A549 (cell line): ENCODE measurements around the gene KCNK15.
A peak's percentile ranks its signal among the peaks of the same experiment; 100 is the strongest.

Experiments used
- ESRRA ChIP-seq: fragments of 150-350 bp; IDR thresholded peaks from 2 replicates; pipeline ENCODE4 v1.6.1; 2014; ENCODE audit warnings: mild to moderate bottlenecking, low read length, borderline replicate concordance
- FOSL2 ChIP-seq, 2 experiments: fragments of 450-650 bp in 1 of 2; fragments of >200 bp in 1 of 2; sonication (Bioruptor Twin) in 1 of 2; formaldehyde crosslinking; IDR thresholded peaks; 2 replicates each; pipeline versions ENCODE4 v1.5.0 to v1.6.1; 2016 to 2020; ENCODE audit warnings: mild to moderate bottlenecking in 1 of 2, moderate library complexity in 1 of 2
- GATA3 ChIP-seq: IDR thresholded peaks from 2 replicates; pipeline ENCODE4 v1.6.1; 2012; ENCODE audit warnings: borderline replicate concordance
- HOXA7 ChIP-seq: fragments of 250-450 bp; sonication (Bioruptor Pico); IDR thresholded peaks from 2 replicates; pipeline ENCODE4 v1.5.0; 2020; ENCODE audit warnings: mild to moderate bottlenecking, moderate library complexity
- MAFK ChIP-seq: fragments of 450-650 bp; IDR thresholded peaks from 2 replicates; pipeline ENCODE4 v1.6.1; 2014; ENCODE audit not compliant: partially characterized antibody
- PHF8 ChIP-seq: fragments of 200-600 bp; sonication (generic); IDR thresholded peaks from 2 replicates; pipeline ENCODE4 v1.6.1; 2016; ENCODE audit warnings: low read depth, mild to moderate bottlenecking, antibody characterized with exemption, moderate library complexity, borderline replicate concordance
- POLR2A ChIP-seq: IDR thresholded peaks from 2 replicates; pipeline ENCODE4 v1.6.1; 2012; ENCODE audit warnings: mild to moderate bottlenecking, low read length
- RAD21 ChIP-seq, 2 experiments: fragments of >200 bp in 1 of 2; sonication (Bioruptor Twin) in 1 of 2; formaldehyde crosslinking in 1 of 2; IDR thresholded peaks in 1 of 2; conservative IDR thresholded peaks in 1 of 2; 2 replicates in 1 of 2; 3 replicates in 1 of 2; pipeline ENCODE4 v1.6.1; 2012 to 2018; ENCODE audit warnings: inconsistent platforms in 1 of 2
- RCOR1 ChIP-seq: fragments of 150-350 bp; IDR thresholded peaks from 2 replicates; pipeline ENCODE4 v1.6.1; 2014; ENCODE audit warnings: antibody characterized with exemption, low read length, low read depth
- RFX5 ChIP-seq: fragments of 450-650 bp; IDR thresholded peaks from 2 replicates; pipeline ENCODE4 v1.7.1; 2014; ENCODE audit warnings: antibody characterized with exemption, mild to moderate bottlenecking, moderate library complexity
- SMC3 ChIP-seq: fragments of >200 bp; sonication (Bioruptor Twin); formaldehyde crosslinking; IDR thresholded peaks from 3 replicates; pipeline ENCODE4 v1.6.1; 2018; ENCODE audit warnings: inconsistent platforms
- TF ChIP-seq, protein P1 (sequence below): fragments of 200-600 bp; sonication (generic); IDR thresholded peaks from 2 replicates; pipeline ENCODE4 v1.6.1; 2016; ENCODE audit warnings: antibody characterized with exemption, mild to moderate bottlenecking, moderate library complexity
- TF ChIP-seq, protein P2 (sequence below): fragments of >200 bp; sonication (Bioruptor Twin); formaldehyde crosslinking; IDR thresholded peaks from 3 replicates; pipeline ENCODE4 v1.5.1; 2016
- TF ChIP-seq, protein P3 (sequence below): fragments of 250-450 bp; sonication (Bioruptor Pico); IDR thresholded peaks from 2 replicates; pipeline ENCODE4 v1.5.0; 2021; ENCODE audit warnings: mild to moderate bottlenecking, moderate library complexity, borderline replicate concordance

DNA sequence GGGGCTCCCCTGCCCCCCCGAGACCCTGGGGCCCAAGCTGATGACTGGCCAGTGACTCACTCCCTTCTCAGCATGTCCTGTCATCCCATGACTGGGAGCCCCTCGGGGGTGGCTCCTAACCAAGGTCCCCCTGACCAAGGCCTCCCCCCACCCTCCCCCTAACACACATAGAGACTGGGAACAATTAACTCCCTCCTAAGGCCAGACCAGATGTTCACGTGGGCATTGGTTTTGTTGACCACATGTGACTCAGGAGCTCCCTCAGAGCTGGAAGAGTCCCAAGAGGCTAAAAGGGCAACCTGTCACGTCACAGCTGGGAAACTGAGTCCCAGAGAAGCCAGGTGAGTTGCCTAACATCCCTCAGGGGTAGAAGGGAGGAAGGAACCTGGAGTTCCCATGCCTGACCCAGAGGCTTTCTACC is 41.1 kb upstream of the KCNK15 start:
- TF ChIP-seq SMC3 (no peak), GATA3 (no peak), RAD21 (conservative IDR thresholded peaks at IDR 0.05 in 1 of 2, IDR thresholded peaks at IDR 0.05 in 1 of 2) (no peak), POLR2A (no peak), ESRRA (no peak), PHF8 (no peak), RCOR1 (no peak), MAFK (no peak), FOSL2 (IDR thresholded peaks at IDR 0.05) (no peak), FOSL2 (CRISPR knock-in tag; IDR thresholded peaks at IDR 0.05) (peak; percentile 49; the same call in 1 of the 2 replicates), HOXA7 (CRISPR knock-in tag) (no peak), RFX5 (no peak)
- TF ChIP-seq, protein P1, sequence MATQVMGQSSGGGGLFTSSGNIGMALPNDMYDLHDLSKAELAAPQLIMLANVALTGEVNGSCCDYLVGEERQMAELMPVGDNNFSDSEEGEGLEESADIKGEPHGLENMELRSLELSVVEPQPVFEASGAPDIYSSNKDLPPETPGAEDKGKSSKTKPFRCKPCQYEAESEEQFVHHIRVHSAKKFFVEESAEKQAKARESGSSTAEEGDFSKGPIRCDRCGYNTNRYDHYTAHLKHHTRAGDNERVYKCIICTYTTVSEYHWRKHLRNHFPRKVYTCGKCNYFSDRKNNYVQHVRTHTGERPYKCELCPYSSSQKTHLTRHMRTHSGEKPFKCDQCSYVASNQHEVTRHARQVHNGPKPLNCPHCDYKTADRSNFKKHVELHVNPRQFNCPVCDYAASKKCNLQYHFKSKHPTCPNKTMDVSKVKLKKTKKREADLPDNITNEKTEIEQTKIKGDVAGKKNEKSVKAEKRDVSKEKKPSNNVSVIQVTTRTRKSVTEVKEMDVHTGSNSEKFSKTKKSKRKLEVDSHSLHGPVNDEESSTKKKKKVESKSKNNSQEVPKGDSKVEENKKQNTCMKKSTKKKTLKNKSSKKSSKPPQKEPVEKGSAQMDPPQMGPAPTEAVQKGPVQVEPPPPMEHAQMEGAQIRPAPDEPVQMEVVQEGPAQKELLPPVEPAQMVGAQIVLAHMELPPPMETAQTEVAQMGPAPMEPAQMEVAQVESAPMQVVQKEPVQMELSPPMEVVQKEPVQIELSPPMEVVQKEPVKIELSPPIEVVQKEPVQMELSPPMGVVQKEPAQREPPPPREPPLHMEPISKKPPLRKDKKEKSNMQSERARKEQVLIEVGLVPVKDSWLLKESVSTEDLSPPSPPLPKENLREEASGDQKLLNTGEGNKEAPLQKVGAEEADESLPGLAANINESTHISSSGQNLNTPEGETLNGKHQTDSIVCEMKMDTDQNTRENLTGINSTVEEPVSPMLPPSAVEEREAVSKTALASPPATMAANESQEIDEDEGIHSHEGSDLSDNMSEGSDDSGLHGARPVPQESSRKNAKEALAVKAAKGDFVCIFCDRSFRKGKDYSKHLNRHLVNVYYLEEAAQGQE = no peak
- TF ChIP-seq, protein P2, sequence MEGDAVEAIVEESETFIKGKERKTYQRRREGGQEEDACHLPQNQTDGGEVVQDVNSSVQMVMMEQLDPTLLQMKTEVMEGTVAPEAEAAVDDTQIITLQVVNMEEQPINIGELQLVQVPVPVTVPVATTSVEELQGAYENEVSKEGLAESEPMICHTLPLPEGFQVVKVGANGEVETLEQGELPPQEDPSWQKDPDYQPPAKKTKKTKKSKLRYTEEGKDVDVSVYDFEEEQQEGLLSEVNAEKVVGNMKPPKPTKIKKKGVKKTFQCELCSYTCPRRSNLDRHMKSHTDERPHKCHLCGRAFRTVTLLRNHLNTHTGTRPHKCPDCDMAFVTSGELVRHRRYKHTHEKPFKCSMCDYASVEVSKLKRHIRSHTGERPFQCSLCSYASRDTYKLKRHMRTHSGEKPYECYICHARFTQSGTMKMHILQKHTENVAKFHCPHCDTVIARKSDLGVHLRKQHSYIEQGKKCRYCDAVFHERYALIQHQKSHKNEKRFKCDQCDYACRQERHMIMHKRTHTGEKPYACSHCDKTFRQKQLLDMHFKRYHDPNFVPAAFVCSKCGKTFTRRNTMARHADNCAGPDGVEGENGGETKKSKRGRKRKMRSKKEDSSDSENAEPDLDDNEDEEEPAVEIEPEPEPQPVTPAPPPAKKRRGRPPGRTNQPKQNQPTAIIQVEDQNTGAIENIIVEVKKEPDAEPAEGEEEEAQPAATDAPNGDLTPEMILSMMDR = no peak
- TF ChIP-seq, protein P3, sequence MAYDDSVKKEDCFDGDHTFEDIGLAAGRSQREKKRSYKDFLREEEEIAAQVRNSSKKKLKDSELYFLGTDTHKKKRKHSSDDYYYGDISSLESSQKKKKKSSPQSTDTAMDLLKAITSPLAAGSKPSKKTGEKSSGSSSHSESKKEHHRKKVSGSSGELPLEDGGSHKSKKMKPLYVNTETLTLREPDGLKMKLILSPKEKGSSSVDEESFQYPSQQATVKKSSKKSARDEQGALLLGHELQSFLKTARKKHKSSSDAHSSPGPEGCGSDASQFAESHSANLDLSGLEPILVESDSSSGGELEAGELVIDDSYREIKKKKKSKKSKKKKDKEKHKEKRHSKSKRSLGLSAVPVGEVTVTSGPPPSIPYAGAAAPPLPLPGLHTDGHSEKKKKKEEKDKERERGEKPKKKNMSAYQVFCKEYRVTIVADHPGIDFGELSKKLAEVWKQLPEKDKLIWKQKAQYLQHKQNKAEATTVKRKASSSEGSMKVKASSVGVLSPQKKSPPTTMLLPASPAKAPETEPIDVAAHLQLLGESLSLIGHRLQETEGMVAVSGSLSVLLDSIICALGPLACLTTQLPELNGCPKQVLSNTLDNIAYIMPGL (CRISPR knock-in tag) = no peak
